Cardiac muscle cell (in vitro differentiated cells and primary cell): ENCODE results near the gene FOXO6. TPM values are rescaled to one million over a fixed set of nuclear protein-coding genes. Genes with fewer than 3 reads are reported as not detected.

ENCODE experiments used
- DNase-seq, 2 donors: peaks; one replicate each; pipeline versions ENCODE4 v3.0.0 to v3.0.0-alpha.2; 2010 to 2017; ENCODE audit warnings: low read depth in 1 of 2, low spot score in 1 of 2
- H3K27ac ChIP-seq: fragments of 200-600 bp; sonication (generic); 2 replicates; pipeline ENCODE4 v1.5.1; 2016
- H3K27me3 ChIP-seq: fragments of 200-600 bp; sonication (generic); 2 replicates; pipeline ENCODE4 v1.6.0; 2016; ENCODE audit warnings: control low read depth
- H3K36me3 ChIP-seq: fragments of 200-600 bp; sonication (generic); 2 replicates; pipeline ENCODE4 v1.5.1; 2016; ENCODE audit warnings: control low read depth
- H3K4me1 ChIP-seq: fragments of 200-600 bp; sonication (generic); 2 replicates; pipeline ENCODE4 v1.8.1; 2017; ENCODE audit warnings: low read depth, mild to moderate bottlenecking, mixed run types
- H3K4me3 ChIP-seq: fragments of 200-600 bp; sonication (generic); 2 replicates; pipeline ENCODE4 v1.5.1; 2016; ENCODE audit warnings: mild to moderate bottlenecking
- H3K9me3 ChIP-seq: fragments of 200-600 bp; sonication (generic); 2 replicates; pipeline ENCODE4 v1.5.1; 2017; ENCODE audit warnings: low read depth, mild to moderate bottlenecking, control low read depth
- CTCF ChIP-seq: IDR thresholded peaks from 2 replicates; pipeline ENCODE4 v1.5.1; 2012; ENCODE audit warnings: low read depth, mild to moderate bottlenecking, low read length
- polyA plus RNA-seq: library from polyadenylated mRNA; unstranded; fragments of >200 nt; fragmentation: Nextera tagmentation; extraction: Ambion mirVana; gene quantifications from 2 replicates; pipeline ENCODE4 v1.2.1, GENCODE V29; 2016
- total RNA-seq: library from RNA; depleted of rRNA; stranded (reverse); fragments of >200 nt; gene quantifications from 2 replicates; pipeline ENCODE4 v1.2.3, GENCODE V29; 2016

Gene FOXO6
- total and polyA plus RNA-seq, 2 experiments from 2014 or later, result 10.7 to 18.2 TPM

- H3K4me3 ChIP-seq, result no peak overlapping the region
- H3K27me3 ChIP-seq, result peaks cover 19% of the 10 kb centered on the region
- H3K27ac ChIP-seq, result no peak overlapping the region
- H3K9me3 ChIP-seq, result no peaks in the 10 kb centered on the region
- TF ChIP-seq CTCF, result no peak
- no peaks in the 10 kb centered on the region for H3K4me1 ChIP-seq
- no peak for DNase-seq
- H3K36me3 ChIP-seq, result no peaks in the 10 kb centered on the region
These were observed 16.5 kb upstream of the FOXO6 start for GRCh38 chr1:41344708-41345159.

- no peak overlapping the region for H3K4me3 ChIP-seq
- no peaks in the 10 kb centered on the region for H3K36me3 ChIP-seq
- peak in 1 of 2 donors; percentile 33 for DNase-seq
- H3K27me3 ChIP-seq, result peaks cover 20% of the 10 kb centered on the region
- no peak overlapping the region for H3K27ac ChIP-seq
- H3K9me3 ChIP-seq, result no peaks in the 10 kb centered on the region
- TF ChIP-seq CTCF, result no peak
- H3K4me1 ChIP-seq, result no peaks in the 10 kb centered on the region
These were observed 15.7 kb upstream of the FOXO6 start for GRCh38 chr1:41345434-41346075.

GRCh38 chr1:41347276-41347675 is 14.0 kb upstream of the FOXO6 start:
- H3K4me1 ChIP-seq, result no peaks in the 10 kb centered on the region

GRCh38 chr1:41348394-41348793 is 12.8 kb upstream of the FOXO6 start:
- TF ChIP-seq CTCF, result no peak
- H3K4me1 ChIP-seq, result no peaks in the 10 kb centered on the region
- no peak overlapping the region for H3K27ac ChIP-seq
- no peak overlapping the region for H3K4me3 ChIP-seq
- no peak for DNase-seq
- H3K9me3 ChIP-seq, result no peaks in the 10 kb centered on the region
- peaks cover 19% of the 10 kb centered on the region for H3K27me3 ChIP-seq
- no peaks in the 10 kb centered on the region for H3K36me3 ChIP-seq

More at GRCh38 chr1:41347276-41347675, 14.0 kb upstream of the FOXO6 start:
- no peaks in the 10 kb centered on the region for H3K36me3 ChIP-seq
- no peaks in the 10 kb centered on the region for H3K9me3 ChIP-seq
- peaks cover 20% of the 10 kb centered on the region for H3K27me3 ChIP-seq
- no peak overlapping the region for H3K27ac ChIP-seq
- no peak for DNase-seq
- no peak overlapping the region for H3K4me3 ChIP-seq
- no peak for TF ChIP-seq CTCF

GRCh38 chr1:41349361-41350054 is 11.7 kb upstream of the FOXO6 start:
- Histone ChIP-seq H3K27me3 (peaks cover 9% of the 10 kb centered on the region), H3K4me1 (no peaks in the 10 kb centered on the region), H3K36me3 (no peaks in the 10 kb centered on the region), H3K27ac (no peak overlapping the region), H3K9me3 (no peaks in the 10 kb centered on the region), H3K4me3 (no peak overlapping the region)
- DNase-seq, result no peak
- no peak for TF ChIP-seq CTCF
